Epidermal melanocyte (primary cell): ENCODE measurements around the gene MVD.

Experiments used
- DNase-seq: peaks from one replicate; pipeline ENCODE4 v3.0.0; 2011; ENCODE audit warnings: low spot score; ENCODE audit not compliant: insufficient read length

The MVD gene

DNA sequence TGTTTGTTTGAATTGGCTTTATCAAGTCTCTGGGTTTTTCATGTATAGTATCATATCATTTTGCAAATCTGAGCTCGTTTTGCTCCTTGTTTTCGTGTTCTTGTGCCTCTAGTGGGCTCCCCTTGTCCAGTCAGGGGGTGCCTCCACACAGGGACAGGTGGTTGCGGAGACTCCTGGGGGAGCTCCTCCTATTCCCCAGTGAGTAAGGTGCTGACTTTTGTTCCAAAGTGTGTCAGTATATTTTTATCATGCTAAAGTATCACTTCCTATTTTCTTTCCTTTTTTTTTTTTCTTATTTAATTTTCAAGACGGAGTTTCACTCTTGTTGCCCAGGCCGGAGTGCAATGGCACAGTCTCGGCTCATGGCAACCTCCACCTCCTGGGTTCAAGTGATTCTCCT lies 54.8 kb downstream of the MVD start:
- no peak for DNase-seq

DNA sequence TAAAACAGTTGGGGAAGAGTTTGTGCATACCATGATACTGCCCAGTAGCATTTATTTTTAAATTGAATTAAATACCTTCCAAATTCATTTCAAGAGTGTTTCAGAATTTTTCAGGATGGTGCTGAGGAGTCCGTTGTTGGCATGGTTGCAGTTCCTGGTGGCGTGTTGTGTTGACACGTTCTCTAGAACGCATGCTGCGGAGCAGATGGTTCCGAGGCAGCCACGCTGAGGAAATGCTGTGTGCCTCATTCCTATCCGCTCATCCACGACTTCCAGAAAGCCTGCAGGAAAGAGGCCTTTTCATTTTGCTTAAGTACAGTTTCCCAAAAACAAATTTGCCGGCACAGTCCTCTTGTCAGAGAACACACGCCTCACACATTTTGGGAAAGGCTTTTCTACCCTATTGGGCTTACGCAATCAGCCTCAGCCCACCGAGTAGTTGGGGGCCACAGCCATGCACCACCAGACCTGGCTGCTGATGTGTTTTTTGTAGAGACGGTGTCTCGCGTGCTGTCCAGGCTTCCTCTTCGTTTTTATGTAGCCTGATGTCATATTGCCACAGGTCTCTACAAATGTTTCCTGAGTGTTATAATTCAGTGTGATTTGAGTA lies 56.6 kb downstream of the MVD start:
- no peak for DNase-seq

DNA sequence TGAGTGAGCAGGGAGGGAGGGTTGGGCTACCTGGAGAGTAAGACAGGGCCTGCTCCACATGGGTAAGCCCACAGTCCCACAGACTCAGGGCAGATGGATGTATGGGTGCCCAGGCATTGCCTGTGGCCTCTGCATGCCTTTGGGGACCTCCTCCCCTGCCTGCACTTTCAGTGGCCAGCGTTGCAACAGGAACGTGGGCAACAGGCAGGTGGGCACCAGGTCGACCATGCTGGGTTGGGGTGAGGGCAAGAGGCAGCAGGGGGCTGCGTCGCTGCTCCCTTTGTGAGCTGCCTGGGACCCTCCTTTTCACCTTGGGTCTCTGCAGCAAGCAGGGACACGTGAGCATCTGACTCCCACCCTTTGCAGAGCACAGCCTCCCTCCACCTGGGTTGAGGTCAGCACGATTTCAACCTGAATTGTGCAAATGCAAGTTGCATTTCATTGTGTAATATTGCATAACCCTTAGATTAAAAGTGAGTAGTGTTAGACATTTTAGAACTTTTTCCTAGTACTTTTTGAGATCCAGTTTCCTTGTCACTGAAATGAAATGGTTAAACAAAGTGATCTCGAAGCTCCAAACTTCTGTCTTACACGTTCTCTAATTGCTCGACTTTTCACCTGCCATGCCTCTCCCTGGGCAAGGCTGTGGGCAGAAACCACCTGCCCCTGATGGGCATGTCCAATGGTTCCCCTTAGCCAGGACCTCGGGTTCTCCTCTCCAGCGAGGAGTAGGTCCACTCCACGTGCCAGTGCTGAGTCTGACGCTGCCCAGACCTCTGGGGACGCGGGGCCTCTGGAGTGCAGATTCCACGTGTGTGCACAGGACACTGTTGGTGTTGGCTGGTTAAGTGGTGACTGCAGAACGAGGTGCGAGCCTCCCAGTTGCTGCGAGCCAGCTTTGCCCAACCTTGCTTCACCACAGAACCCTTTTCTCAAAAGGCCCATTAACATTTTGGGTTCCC lies 57.4 kb downstream of the MVD start:
- no peak for DNase-seq

DNA sequence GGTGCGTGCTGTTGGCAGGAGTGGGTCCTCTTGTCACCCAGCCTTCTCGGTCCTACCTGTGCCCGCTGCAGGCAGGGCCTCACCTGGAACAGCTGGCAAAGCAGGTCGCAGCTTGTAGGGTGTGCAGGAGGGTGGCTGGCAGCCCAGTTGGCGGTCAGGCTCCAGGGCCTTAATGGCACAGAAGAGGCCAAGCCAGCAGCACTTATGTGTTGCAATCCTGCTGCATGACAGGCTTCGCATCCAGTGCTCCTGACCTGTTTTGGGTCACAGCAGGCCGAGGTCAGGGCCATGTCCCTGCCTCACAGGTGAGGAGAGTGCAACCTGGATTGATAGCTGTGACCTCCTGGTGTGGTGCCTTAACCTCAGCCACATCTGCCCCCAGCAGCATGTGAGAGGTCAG lies 60.8 kb downstream of the MVD start:
- DNase-seq, result no peak
